GM19238 (cell line): ENCODE results near the gene ZNF467.
A peak's percentile ranks its signal among the peaks of the same experiment; 100 is the strongest.

Experiments used
- DNase-seq: peaks from one replicate; pipeline ENCODE4 v3.0.0; 2011; ENCODE audit warnings: low spot score; ENCODE audit not compliant: insufficient read length

The ZNF467 gene

GRCh38 chr7:149750122-149750845 lies 23.1 kb downstream of the ZNF467 start:
- DNase-seq, result no peak

- no peak for DNase-seq
These were observed 25.1 kb downstream of the ZNF467 start for GRCh38 chr7:149748076-149748874.

- DNase-seq, result no peak
These were observed 29.7 kb downstream of the ZNF467 start for GRCh38 chr7:149743476-149744255.

GRCh38 chr7:149742075-149742701 lies 31.2 kb downstream of the ZNF467 start:
- DNase-seq, result peak; percentile 65

- DNase-seq, result no peak
These were observed 31.8 kb downstream of the ZNF467 start for GRCh38 chr7:149741629-149742028.

GRCh38 chr7:149736478-149737360 lies 36.7 kb downstream of the ZNF467 start:
- DNase-seq, result no peak

GRCh38 chr7:149735779-149736477 lies 37.5 kb downstream of the ZNF467 start:
- DNase-seq, result no peak

- DNase-seq, result no peak
These were observed 38.2 kb downstream of the ZNF467 start for GRCh38 chr7:149735181-149735602.

GRCh38 chr7:149734791-149735075 lies 38.7 kb downstream of the ZNF467 start:
- no peak for DNase-seq

- no peak for DNase-seq
These were observed 39.2 kb downstream of the ZNF467 start for GRCh38 chr7:149733924-149734790.

- no peak for DNase-seq
These were observed 40.1 kb downstream of the ZNF467 start for GRCh38 chr7:149733131-149733923.

GRCh38 chr7:149732611-149733010 lies 40.8 kb downstream of the ZNF467 start:
- DNase-seq, result no peak

- no peak for DNase-seq
These were observed 41.3 kb downstream of the ZNF467 start for GRCh38 chr7:149732111-149732561.

- no peak for DNase-seq
These were observed 42.0 kb downstream of the ZNF467 start for GRCh38 chr7:149731207-149731955.

GRCh38 chr7:149729983-149730801 lies 43.2 kb downstream of the ZNF467 start:
- DNase-seq, result no peak

- no peak for DNase-seq
These were observed 43.8 kb downstream of the ZNF467 start for GRCh38 chr7:149729586-149729982.
